G401.6 (cell line): ENCODE data around the gene SEC14L5.
"Not testable (repeated sequence)": the region's sequence is repeated elsewhere in the genome, so short reads cannot be mapped to it uniquely, and the experiment has no call there.

Source experiments
- FAIRE-seq: peaks from 2 replicates; lab custom pipeline; 2012; peaks lifted over from hg19 to GRCh38; lab: Jason Lieb, UNC

The SEC14L5 gene

DNA sequence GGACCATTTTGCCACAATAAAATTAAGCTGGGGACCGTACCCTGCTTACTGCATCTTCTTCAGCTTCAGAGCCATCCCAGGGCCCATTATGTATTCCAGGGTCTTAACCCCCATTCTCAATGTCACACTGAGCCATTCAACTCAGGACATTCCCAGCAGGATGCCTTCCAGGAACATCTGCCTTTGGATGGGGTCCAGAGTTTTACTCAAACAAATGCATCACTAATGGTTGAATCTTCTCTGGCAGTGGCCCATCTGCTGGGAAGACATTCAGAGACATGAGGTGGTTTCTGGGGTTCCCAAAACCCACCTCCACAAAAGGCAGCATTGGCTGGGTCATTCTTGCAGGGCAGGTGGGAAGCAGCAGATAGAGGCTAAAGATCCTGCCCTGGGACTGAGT, 3.4 kb upstream of the SEC14L5 start:
- no peak for FAIRE-seq

DNA sequence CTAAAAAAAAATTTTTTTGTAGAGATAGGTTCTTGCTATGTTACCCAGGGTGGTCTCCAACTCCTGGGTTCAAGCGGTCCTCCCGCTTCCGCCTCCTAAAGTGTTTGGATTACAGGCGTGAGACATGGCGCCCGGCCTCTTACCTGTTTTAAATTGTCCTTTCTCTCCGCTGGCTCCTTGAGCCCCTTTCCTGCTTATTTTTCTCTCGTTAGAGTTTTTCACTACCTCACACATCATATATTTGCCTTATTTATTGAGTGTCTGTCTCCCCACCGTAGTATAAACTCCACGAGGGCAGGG, 760 bp upstream of the SEC14L5 start:
- no peak for FAIRE-seq

DNA sequence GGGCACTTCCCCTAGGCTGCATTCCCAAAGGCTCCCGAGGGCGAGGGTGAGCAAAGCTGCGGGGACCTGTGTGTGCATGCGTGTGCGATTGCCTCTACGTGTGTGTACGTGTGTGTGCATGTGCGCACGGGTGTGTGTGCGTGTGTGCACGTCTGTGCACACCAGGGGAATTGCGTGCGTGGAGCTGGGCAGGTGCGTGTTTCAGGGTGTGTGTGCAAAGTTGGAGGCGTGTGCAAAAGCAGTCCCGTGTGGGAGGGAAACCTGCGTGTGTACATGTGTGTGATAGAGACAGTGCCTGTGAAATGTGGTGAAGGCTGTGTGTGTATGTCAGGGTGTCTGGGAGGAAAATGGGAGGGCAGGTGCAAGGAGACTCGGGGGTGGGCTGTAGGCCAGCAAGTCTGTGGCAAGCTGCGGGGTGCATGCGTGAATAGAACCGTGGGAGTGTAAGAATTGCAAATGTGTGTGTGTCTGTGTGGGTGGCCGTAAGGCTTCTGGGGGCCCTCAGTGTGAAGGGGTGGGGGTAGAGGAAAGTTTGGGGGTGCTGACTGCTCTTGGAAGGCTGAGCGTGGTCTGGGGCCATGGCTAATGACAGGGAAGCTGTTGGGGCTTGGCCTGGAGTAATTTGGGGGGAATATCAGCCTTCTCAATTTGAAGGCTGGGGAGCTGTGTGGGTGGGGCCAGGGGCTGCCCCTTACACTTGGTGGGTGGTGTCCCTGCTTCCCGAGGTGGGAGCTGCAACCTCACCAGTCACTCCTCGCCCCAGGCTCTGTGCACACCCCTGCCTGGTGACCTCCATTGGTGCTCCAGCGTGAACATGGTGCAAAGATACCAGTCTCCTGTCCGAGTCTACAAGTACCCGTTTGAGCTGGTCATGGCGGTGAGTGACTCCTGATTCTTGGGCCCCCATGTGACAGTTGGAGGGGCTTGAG, 644 bp downstream of the SEC14L5 start:
- FAIRE-seq = no peak

DNA sequence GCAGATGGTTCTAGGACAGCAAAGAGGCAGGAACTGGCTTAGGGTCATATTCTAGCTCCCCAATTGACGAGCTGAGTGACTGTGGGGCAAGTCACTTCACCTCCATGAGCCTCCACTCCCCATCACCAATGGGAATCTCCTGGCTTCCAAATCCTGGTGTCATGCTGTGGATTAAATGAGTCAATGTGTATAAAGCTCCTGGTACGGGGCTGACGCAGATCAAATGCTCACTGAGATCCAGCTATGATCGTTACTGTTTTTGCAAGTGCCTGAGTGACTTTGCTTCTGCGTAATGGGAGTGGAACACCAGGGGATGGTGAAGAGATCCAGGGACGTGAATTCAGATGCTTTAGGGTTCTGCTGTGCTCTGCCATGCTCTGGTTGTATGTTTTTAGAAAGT, 2.4 kb downstream of the SEC14L5 start:
- FAIRE-seq = no peak

DNA sequence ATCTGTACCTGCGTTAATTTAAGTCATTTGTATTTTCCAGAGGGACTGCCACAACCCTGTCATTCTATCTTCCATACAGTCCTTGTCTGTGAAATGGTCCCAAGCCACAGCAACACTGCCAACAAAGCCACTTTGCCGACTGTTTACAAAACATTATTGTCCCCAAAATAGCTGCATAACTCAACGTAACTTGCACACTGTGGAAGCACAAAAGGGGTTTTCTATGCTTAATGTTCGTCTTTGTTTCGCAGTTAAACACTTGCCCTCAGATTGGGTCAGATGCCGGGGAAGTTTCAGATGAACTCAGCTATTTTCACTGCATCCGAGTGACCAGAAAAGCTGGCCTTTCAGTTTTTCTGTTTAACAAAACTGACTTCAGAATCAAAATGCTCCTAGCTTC, 4.6 kb downstream of the SEC14L5 start:
- no peak for FAIRE-seq

DNA sequence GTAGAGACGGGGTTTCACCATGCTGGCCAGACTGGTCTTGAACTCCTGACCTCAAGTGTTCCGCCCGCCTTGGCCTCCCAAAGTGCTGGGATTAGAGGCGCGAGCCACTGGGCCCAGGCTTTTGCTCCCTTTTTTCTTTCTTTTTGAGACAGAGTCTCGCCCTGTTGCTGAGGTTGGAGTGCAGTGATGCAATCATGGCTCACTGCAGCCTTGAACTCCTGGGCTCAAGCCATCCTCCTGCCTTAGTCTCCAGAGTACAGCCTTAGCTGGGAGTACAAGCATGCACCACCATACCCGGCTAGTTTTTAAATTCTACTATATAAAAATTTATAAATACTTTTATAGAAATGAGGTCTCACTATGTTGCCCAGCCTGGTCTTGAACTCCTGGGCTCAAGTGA, 5.4 kb downstream of the SEC14L5 start:
- not testable (repeated sequence) for FAIRE-seq

DNA sequence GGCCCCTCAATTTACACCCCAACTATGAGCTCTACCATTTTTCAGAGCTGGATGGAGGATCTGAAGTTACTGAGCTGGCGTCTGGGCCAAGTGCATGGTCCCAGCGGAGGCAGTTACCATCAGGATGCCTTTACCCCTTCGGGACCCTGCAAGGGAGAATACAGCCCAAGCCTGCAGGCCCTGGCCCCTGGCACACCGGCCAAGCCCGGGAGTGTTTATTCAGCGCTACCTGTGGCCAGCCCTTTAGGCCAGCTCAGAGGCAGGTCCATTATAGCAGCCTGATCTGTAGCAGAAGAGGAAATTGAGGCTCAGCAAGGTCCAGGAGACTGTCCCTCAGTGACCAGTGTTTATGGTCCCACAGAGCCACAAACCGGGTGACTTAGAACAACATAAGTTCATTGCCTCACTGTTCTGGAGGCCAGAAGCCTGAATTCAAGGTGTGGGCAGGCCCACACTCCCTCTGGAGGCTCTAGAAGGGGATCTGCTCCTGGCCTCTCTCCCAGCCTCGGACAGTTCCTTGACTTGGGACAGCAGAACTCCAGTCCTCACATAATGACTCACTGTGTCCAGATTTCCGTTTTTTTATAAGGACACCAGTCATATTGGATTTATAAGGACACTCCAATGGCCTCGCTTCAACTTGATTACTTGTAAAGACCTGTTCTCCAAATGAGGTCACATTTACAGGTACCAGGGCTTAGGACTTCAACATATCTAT, 8.8 kb downstream of the SEC14L5 start:
- no peak for FAIRE-seq

DNA sequence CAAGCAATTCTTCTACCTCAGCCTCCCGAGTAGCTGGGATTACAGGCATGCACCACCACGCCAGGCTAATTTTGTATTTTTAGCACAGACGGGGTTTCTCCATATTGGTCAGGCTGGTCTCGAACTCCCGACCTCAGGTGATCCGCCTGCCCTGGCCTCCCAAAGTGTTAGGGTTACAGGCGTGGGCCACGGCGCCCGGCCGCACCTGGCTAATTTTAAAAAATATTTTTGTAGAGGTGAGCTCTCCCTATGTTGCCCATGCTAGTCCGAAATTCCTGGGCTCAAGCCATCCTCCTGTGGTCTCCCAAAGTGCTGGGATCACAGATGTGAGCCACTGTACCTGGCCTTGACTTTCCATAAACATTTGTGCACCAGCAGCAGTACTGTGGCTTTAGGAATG, 10.1 kb downstream of the SEC14L5 start:
- not testable (repeated sequence) for FAIRE-seq

DNA sequence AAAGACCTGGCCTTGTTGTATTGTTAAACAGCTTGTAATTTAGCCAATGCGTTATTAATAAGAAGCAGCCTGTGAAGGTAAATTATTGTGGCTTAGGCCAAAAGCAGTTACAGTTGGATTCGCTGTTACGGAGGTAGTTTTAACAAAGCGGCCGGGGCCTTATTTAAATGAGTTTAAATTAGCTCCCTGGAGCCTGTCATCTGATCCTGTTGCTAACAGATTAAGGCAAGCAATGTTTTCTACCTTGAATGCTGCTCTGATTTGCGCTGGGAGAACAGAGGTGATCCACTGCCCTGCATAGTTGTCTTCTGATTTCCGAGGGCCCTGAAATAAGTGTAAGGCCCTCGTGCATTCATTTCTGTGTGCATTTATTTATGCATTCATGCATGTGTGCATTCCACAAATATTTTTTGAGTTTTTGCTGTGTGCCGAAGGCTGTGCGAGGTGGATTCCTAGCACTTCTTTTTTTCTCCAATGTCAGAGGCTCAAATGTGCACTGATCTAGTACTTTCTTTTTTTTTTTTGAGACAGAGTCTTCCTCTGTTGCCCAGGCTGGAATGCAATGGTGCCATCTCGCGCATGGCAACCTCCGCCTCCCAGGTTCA, 10.9 kb downstream of the SEC14L5 start:
- FAIRE-seq = no peak

DNA sequence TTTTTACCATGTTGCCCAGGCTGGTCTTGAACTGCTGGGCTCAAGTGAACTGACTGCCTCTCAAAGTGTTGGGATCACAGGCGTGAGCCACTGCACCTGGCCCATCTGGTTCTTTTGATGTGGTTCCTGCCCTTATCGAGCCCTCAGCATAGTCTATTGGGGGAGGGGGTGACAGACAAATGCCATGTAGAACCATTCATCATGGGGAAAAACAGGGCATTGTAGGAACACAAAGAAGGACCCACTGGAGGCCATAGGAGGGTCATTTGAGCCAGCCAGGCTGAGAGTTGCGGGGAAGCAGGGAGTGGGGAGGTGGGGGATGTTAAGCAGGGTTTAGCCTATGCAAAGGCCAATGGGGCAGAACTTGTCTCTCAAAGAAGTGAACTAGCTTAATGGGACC, 11.9 kb downstream of the SEC14L5 start:
- no peak for FAIRE-seq

DNA sequence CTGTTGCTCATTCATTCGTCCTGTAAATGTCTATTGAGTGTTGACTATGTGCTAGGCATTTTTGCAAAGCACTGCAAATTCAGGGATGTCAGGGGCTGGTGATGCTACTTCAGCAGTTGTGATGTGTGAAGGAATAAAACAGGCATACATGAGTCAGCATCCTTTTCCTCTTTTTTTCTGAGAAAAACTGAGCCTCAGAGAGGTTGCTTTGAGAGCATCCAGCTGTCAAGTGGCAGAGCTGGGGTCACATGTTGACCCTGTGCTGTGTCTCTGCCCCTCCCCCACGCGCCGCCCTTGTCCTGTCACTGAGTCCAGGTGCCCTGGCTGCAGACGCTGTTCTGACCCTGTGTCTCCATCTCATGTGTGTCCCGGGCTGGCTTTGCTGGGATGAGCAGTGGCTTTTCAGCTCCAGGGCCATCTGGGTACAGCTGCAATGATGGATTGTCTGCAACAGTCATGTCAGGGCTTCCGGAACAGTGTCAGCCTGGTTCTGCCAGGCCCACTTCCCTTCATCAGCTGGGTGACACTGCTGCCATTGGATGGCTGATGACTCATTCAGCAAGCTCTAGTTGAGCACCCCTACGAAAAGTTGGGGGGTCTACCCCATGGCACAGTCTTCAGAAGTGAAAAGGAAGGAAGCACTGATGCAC, 14.9 kb downstream of the SEC14L5 start:
- FAIRE-seq = no peak

DNA sequence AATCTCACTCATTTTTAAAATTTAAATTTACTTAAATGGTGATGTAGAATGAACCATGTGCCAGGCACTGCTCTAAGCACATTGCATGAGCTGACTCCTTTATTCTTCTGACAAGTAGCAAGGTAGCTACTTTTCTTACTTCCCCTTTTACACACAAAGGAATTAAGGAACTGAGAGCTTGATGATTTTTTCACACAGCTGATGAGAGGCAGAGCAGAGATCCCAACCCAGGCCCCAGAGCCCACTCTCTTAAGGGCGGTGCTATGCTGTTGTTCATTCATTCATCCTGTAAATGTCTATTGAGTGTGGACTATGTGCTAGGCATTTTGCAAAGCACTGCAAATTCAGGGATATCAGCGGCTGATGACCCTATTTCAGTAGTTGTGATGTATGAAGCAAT, 17.9 kb downstream of the SEC14L5 start:
- no peak for FAIRE-seq

DNA sequence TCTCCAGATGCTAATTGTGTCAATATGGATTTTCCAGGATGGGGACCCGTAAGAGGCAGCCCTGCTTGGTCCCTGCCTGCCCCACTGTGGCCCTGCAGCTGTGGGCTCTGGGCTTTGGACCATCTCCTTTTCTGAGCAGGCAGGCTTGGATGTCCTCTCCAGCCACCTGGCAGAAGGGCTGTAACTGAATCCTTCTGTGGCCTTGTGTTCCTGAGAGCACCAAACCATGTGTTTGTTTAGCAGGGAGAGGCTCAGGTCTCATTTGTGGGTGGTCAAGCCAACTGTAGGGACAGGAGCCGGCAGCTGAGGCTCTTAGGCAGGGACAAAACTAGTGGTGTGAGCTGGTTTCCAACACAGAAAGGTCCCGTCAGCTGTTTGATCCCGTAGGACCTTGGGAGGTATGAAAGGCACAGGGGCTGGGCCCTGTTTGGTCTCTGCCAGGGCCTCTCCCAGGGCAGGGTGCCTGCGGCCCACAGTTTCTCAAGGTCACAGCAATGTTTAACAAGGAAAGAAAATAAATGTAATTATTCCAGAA, 18.5 kb downstream of the SEC14L5 start:
- no peak for FAIRE-seq

DNA sequence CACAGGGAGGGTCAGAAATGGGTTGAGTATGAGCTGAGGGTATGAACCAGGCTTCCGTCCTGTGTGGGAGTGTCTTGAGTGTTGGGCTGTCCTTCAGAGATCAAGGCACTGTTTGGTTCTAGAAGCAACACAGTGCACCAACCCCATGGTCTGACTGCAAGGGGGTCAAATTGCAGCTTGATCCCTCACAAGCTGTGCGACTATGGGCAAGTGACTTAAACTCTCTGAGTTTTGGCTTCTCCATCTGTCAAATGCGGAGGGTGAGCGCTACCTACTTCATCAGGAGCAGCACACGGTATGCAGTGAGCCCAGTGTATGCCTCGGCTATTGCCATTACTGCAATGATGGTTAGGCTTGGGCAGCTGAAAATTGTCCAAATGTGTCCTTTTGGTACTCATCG, 21.0 kb downstream of the SEC14L5 start:
- no peak for FAIRE-seq

DNA sequence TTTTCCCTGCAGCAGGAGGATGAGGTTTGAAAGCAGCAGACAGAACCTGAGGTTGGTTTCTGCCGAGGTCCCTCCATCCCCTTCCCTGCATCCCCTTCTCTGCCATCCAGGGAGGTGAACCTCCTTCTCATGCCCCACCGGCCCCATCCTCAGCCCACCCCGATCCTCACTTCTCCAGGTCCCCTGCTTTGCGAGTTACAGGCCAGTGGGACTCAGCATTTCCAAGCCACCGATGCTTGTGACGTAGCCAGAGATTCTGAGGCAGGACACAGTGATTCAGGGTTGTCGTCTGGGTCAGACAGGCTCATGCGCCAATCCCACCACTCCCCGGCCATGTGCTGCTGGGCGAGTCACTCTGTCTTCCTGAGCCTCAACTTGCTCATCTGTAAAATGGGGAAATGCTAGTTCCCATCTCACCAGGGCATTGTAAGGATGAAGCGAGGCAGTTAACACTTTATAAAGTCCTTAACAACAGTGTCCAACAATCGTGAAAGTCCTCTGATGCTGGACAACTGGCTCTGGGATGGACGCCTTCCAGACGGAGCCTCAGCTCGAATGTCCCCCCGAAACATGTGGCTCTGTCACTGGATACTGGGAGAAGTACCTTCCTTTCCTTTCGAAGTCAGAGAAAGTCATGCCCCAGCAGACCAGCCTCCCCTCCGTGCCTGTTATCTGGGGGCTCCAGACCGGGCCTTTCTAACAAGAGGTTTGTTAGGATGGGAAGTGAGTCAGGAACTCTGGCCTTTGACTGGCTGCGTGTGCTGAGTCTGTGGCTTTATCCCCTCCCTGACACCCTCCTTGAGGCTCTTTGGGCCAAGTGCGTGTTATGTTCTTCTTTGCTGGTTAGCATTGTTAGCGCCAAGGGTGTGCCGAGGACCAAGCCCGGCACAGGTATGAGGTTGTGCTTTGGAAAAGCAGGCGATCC, 21.9 kb downstream of the SEC14L5 start:
- no peak for FAIRE-seq

DNA sequence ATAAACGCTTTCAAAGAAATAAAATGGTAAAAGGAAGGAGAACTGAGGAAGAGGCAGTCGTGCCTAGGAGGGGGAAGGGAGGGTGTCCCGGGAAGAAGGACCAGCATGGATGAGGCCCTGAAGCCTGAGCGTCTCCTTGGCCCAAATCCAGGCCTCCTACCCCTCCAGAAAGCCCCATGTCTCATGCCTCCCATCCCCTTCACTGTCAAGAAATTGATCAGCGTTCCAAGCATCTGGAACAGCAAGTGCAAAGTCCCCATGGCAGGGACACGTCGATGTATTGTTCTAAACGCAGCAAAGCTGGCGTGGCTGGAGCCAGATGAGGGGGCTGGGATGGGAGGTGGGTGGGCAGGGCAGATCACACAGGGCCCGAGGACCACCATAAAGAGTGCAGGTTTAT, 22.6 kb downstream of the SEC14L5 start:
- no peak for FAIRE-seq

DNA sequence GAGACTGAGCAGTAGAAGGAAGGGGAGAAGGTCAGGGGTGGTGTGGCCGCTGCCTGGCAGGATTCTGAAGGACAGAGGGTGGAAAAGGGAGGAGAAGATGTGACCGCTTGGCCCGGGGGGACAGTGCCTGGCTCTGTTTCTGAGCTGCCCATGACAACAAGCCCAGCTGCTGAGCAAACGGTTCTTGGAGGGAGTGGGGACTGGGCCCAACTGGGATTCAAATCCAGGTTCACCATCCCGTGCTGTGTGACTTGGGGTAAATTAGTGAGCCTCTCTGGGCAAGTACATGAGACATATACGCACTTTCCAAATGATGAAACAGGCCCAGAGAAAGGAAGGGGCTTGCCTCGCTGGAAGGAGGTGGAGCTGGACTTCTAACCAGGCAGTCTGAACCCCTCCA, 23.3 kb downstream of the SEC14L5 start:
- FAIRE-seq = no peak

DNA sequence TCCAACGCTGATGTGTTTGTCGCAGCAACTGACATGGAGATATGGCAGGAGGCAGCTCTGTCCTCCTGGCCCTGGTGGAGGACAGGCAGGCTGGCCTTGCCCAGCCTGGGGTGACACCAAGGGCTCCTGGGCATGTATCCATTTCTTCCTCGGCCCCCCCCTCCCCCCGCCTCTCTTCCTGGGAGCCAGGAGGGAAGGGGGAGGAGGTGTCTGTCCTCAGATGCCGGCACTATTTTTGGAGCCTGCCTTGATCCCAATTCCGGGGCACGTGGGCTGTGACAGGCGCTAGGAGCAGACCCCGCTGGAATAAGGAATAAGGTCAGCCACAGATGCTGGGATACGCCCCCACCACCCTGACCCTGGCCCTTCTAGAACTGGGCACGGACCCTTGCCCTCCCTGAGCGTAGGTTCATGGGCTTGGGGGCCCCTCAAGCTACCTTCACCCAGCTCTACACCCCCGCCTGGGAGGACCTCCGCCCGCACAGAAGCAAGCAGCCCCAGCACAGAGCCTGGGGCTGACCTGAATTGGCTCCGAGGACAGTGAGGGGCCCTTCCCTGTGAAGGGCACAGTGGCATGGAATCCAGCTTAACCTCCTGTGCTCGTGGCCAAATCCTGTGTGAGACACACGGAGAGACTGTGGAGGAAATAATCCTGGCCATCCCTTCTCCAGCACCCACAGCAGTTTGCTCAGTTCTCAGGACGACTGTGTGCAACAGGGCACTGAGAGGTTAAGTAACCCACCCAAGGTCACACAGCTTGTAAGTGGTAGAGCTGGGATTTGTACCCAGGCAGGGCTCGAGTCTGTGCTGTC, 24.1 kb downstream of the SEC14L5 start:
- FAIRE-seq = no peak

DNA sequence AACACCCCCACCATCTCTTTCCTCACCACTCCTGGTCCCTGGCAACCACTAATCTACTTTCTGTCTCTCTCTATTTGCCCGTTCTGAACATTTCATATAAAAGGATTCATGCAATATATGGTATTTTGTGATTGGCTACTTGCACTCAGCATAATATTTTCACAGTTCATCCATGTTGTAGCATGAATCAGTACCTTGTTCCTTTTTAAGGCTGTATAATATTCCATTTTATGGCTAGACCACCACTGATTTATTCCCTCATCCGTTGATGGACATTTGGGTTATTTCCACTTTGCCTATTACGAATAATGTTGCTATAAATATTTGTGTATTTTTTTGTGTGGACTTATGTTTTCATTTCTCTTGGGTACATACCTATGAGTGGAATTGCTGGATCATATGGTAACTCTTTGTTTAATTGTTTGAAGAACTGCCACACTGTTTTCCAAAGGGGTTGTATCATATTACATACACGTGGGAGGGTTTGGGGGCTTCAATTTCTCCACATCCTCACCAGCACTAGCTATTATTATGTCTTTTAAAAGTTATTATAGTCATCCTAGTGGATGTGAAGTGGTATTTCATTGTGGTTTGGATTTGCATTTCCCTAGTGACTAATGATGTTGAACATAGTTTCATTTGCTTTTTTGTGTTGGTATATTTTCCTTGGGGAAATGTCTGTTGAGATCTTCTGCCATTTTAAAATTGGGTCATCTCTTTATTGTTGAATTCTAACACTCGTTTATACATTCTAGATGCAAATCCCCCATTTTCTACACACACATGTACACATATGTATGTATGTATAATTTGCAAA, 26.3 kb downstream of the SEC14L5 start:
- no peak for FAIRE-seq

DNA sequence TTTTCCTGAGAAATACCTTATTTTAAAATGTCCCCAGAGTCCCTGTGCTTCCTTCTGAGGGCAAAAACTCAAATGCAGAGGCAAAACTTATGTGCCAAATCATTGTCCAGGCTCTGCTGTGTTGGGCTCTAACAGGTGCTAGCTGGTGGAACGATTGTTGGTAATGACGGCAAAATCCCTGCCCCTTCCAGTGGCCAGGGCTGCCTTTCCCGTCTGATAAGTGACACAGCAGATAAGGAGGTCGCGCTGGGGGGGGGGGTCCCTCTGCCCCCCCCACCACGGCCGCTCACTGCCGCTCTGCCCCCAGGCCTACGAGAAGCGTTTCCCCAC, 29.1 kb downstream of the SEC14L5 start:
- FAIRE-seq = no peak
